Hepatocyte (in vitro differentiated cells): ENCODE results near the gene GPR78. TPM values are rescaled to one million over a fixed set of nuclear protein-coding genes. Genes with fewer than 3 reads are reported as not detected.

Experiments used
- DNase-seq: peaks from one replicate; pipeline ENCODE4 v3.0.0-alpha.2; 2016; ENCODE audit warnings: low spot score
- H2AFZ ChIP-seq: fragments of 200-600 bp; sonication (generic); 2 replicates; pipeline ENCODE4 v1.6.0; 2016; ENCODE audit warnings: antibody characterized with exemption, mild to moderate bottlenecking
- H3K27ac ChIP-seq: fragments of 200-600 bp; sonication (generic); 2 replicates; pipeline ENCODE4 v1.5.1; 2016; ENCODE audit warnings: mild to moderate bottlenecking
- H3K27me3 ChIP-seq: fragments of 200-600 bp; sonication (generic); 2 replicates; pipeline ENCODE4 v1.6.1; 2016
- H3K36me3 ChIP-seq: fragments of 200-600 bp; sonication (generic); replicated peaks from 2 replicates; pipeline ENCODE4 v1.5.1; 2016; ENCODE audit warnings: low read depth; ENCODE audit not compliant: insufficient read depth
- H3K4me1 ChIP-seq: fragments of 200-600 bp; sonication (generic); 2 replicates; pipeline ENCODE4 v1.5.1; 2016; ENCODE audit warnings: mild to moderate bottlenecking, moderate library complexity; ENCODE audit not compliant: insufficient read depth
- H3K4me2 ChIP-seq: fragments of 200-600 bp; sonication (generic); 2 replicates; pipeline ENCODE4 v1.6.0; 2016
- H3K4me3 ChIP-seq: fragments of 200-600 bp; sonication (generic); 2 replicates; pipeline ENCODE4 v1.5.1; 2016; ENCODE audit warnings: mild to moderate bottlenecking
- H3K79me2 ChIP-seq: fragments of 200-600 bp; sonication (generic); 2 replicates; pipeline ENCODE4 v1.6.0; 2017; ENCODE audit warnings: mild to moderate bottlenecking
- H3K9me2 ChIP-seq: fragments of 200-600 bp; sonication (generic); replicated peaks from 2 replicates; pipeline ENCODE4 v1.6.0; 2017; ENCODE audit warnings: mild to moderate bottlenecking; ENCODE audit not compliant: insufficient read depth
- H3K9me3 ChIP-seq: fragments of 200-600 bp; sonication (generic); 2 replicates; pipeline ENCODE4 v1.5.1; 2016; ENCODE audit warnings: low read depth, mild to moderate bottlenecking
- H4K20me1 ChIP-seq: fragments of 200-600 bp; sonication (generic); 2 replicates; pipeline ENCODE4 v1.6.0; 2016; ENCODE audit warnings: mild to moderate bottlenecking; ENCODE audit not compliant: insufficient read depth, poor library complexity, severe bottlenecking
- CTCF ChIP-seq: fragments of 200-600 bp; sonication (generic); IDR thresholded peaks from 2 replicates; pipeline ENCODE4 v1.5.1; 2016; ENCODE audit warnings: antibody characterized with exemption, mild to moderate bottlenecking; ENCODE audit not compliant: poor library complexity
- EZH2 ChIP-seq: fragments of 200-600 bp; sonication (generic); IDR thresholded peaks from 2 replicates; pipeline ENCODE4 v1.6.1; 2016; ENCODE audit warnings: antibody characterized with exemption, mild to moderate bottlenecking, borderline replicate concordance
- EZH2phosphoT487 ChIP-seq: fragments of 200-600 bp; sonication (generic); IDR thresholded peaks from one replicate; pipeline ENCODE4 v1.6.1; 2018; ENCODE audit warnings: antibody characterized with exemption, mild to moderate bottlenecking, low read depth, moderate library complexity; ENCODE audit not compliant: unreplicated experiment, severe bottlenecking
- WGBS: methylation state at CpG from one replicate; pipeline ENCODE4 v1.1.6; 2016; ENCODE audit warnings: low lambda C conversion rate; ENCODE audit errors: missing lambda C conversion rate; 5-methylcytosine and 5-hydroxymethylcytosine counted together
- polyA plus RNA-seq: library from polyadenylated mRNA; unstranded; fragments of >200 nt; fragmentation: Nextera tagmentation; extraction: Ambion mirVana; gene quantifications from 2 replicates; pipeline ENCODE4 v1.2.1, GENCODE V29; 2016
- total RNA-seq: library from RNA; depleted of rRNA; stranded (reverse); fragments of >200 nt; gene quantifications from 2 replicates; pipeline ENCODE4 v1.2.3, GENCODE V29; 2014

GPR78 gene
- total and polyA plus RNA-seq, 2 experiments from 2014 or later: 0.28 to 1.0 TPM

GRCh38 chr4:8603931-8604330 lies 23.7 kb downstream of the GPR78 start:
- WGBS: 96% methylated on average over 19 of the region's 22 CpGs
- no peak overlapping the region for H2AFZ ChIP-seq
- H3K36me3 ChIP-seq: no peaks in the 10 kb centered on the region
- H4K20me1 ChIP-seq: no peaks in the 10 kb centered on the region
- H3K4me1 ChIP-seq: no peaks in the 10 kb centered on the region
- H3K27me3 ChIP-seq: no peaks in the 10 kb centered on the region
- no peaks in the 10 kb centered on the region for H3K9me3 ChIP-seq
- H3K4me3 ChIP-seq: no peak overlapping the region
- no peaks in the 10 kb centered on the region for H3K79me2 ChIP-seq
- TF ChIP-seq EZH2phosphoT487 (no peak), CTCF (no peak), EZH2 (no peak)
- H3K27ac ChIP-seq: no peak overlapping the region
- H3K9me2 ChIP-seq: no peaks in the 10 kb centered on the region
- no peak for DNase-seq
- H3K4me2 ChIP-seq: no peak overlapping the region

- TF ChIP-seq CTCF: no peak
- no peak for TF ChIP-seq EZH2phosphoT487
- no peak for TF ChIP-seq EZH2
- no peak overlapping the region for H3K4me3 ChIP-seq
- no peaks in the 10 kb centered on the region for H3K36me3 ChIP-seq
- 53% methylated on average over 1 of the region's 1 CpG for WGBS
- no peaks in the 10 kb centered on the region for H3K9me2 ChIP-seq
- no peak overlapping the region for H3K27ac ChIP-seq
- no peaks in the 10 kb centered on the region for H3K79me2 ChIP-seq
- no peaks in the 10 kb centered on the region for H3K27me3 ChIP-seq
- H3K4me1 ChIP-seq: no peaks in the 10 kb centered on the region
- DNase-seq: no peak
- no peak overlapping the region for H3K4me2 ChIP-seq
- no peak overlapping the region for H2AFZ ChIP-seq
- H3K9me3 ChIP-seq: no peaks in the 10 kb centered on the region
- no peaks in the 10 kb centered on the region for H4K20me1 ChIP-seq
Measured at GRCh38 chr4:8605289-8605688, 25.1 kb downstream of the GPR78 start.

GRCh38 chr4:8606476-8606875 lies 26.3 kb downstream of the GPR78 start:
- no peak overlapping the region for H3K4me3 ChIP-seq
- no peak overlapping the region for H3K4me2 ChIP-seq
- no peaks in the 10 kb centered on the region for H4K20me1 ChIP-seq
- H3K9me3 ChIP-seq: no peaks in the 10 kb centered on the region
- H3K4me1 ChIP-seq: no peaks in the 10 kb centered on the region
- H3K27ac ChIP-seq: no peak overlapping the region
- H3K27me3 ChIP-seq: no peaks in the 10 kb centered on the region
- DNase-seq: no peak
- TF ChIP-seq EZH2phosphoT487 (no peak), CTCF (no peak), EZH2 (no peak)
- H3K9me2 ChIP-seq: no peaks in the 10 kb centered on the region
- 92% methylated on average over 23 of the region's 26 CpGs for WGBS
- H2AFZ ChIP-seq: no peak overlapping the region
- H3K36me3 ChIP-seq: no peaks in the 10 kb centered on the region
- no peaks in the 10 kb centered on the region for H3K79me2 ChIP-seq

GRCh38 chr4:8606966-8607365 lies 26.8 kb downstream of the GPR78 start:
- Histone ChIP-seq H3K79me2 (no peaks in the 10 kb centered on the region), H2AFZ (no peak overlapping the region), H4K20me1 (no peaks in the 10 kb centered on the region), H3K4me2 (no peak overlapping the region), H3K27ac (no peak overlapping the region), H3K4me1 (no peaks in the 10 kb centered on the region), H3K27me3 (no peaks in the 10 kb centered on the region), H3K36me3 (no peaks in the 10 kb centered on the region), H3K4me3 (no peak overlapping the region), H3K9me2 (no peaks in the 10 kb centered on the region), H3K9me3 (no peaks in the 10 kb centered on the region)
- DNase-seq: no peak
- TF ChIP-seq EZH2: no peak
- TF ChIP-seq CTCF: no peak
- TF ChIP-seq EZH2phosphoT487: no peak
- WGBS: 83% methylated on average over 10 of the region's 10 CpGs
